ENCODE measurements around the gene LRP8.

DNA sequence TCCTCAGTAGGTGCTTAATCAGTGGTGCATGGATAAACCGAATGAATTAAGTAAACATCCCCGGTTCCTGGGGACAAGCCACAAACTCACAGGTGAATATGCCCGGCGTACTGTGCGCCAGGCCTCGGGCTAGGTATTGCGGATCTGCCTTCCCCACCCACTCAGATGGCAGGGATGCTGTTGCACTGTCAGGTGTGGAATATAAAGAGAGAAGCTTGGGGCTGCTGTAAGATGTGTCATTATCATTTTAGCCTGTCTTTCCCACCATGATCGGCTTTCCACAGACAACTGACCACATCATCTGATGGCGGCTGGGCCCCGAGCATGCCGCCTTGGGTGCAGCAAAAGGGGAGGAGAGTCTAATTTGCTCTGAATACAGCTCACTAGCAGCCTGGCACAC is 45.4 kb upstream of the LRP8 start:
- no peak for TF ChIP-seq TAF1 (IDR thresholded peaks at IDR 0.05; ENCODE audit: borderline replicate concordance, insufficient read depth, low read length)
- TF ChIP-seq POLR2AphosphoS5 (IDR thresholded peaks at IDR 0.05; ENCODE audit: low read depth, low read length), result no peak
